Suprapubic skin (tissue), 4 donors: ENCODE results near the gene VRTN. TPM values are rescaled to one million over a fixed set of nuclear protein-coding genes. Genes with fewer than 3 reads are reported as not detected.
A peak's percentile ranks its signal among the peaks of the same experiment; 100 is the strongest.

Experiments
- DNase-seq, 2 donors: peaks; one replicate each; pipeline ENCODE4 v3.0.0-alpha.2; 2019; ENCODE audit warnings: low spot score in 2 of 2
- H3K27ac ChIP-seq: fragments of 200-600 bp; sonication (generic); one replicate; pipeline ENCODE4 v1.5.1; 2019
- H3K27me3 ChIP-seq: fragments of 200-600 bp; sonication (generic); one replicate; pipeline ENCODE4 v1.5.1; 2019
- H3K36me3 ChIP-seq: fragments of 200-600 bp; sonication (generic); one replicate; pipeline ENCODE4 v1.5.1; 2019
- H3K4me1 ChIP-seq: fragments of 200-600 bp; sonication (generic); one replicate; pipeline ENCODE4 v1.5.1; 2019
- H3K4me3 ChIP-seq: fragments of 200-600 bp; sonication (generic); one replicate; pipeline ENCODE4 v1.5.1; 2019; ENCODE audit warnings: mild to moderate bottlenecking
- H3K9me3 ChIP-seq: fragments of 200-600 bp; sonication (generic); one replicate; pipeline ENCODE4 v1.5.1; 2019
- CTCF ChIP-seq, 2 donors: fragments of 200-600 bp in 1 of 2; fragments of 450-650 bp in 1 of 2; sonication (generic) in 1 of 2; IDR thresholded peaks; one replicate each; pipeline ENCODE4 v1.5.1; 2016 to 2019; ENCODE audit warnings: antibody characterized with exemption in 2 of 2, mild to moderate bottlenecking in 1 of 2, moderate library complexity in 1 of 2
- EP300 ChIP-seq: sonication (generic); formaldehyde crosslinking; IDR thresholded peaks from one replicate; pipeline ENCODE4 v1.6.1; 2017; ENCODE audit warnings: antibody characterized with exemption
- POLR2A ChIP-seq, 2 donors: fragments of 450-650 bp; IDR thresholded peaks; one replicate each; pipeline ENCODE4 v1.6.1; 2017; ENCODE audit warnings: antibody characterized with exemption in 2 of 2, mild to moderate bottlenecking in 2 of 2, moderate library complexity in 2 of 2
- POLR2AphosphoS5 ChIP-seq, 3 donors: sonication (generic); formaldehyde crosslinking; IDR thresholded peaks; one replicate each; pipeline ENCODE4 v1.6.1; 2017; ENCODE audit warnings: antibody characterized with exemption in 3 of 3
- WGBS: methylation state at CpG from one replicate; pipeline ENCODE4 v1.1.5; 2018; 5-methylcytosine and 5-hydroxymethylcytosine counted together
- total RNA-seq, 4 donors: library from RNA; depleted of rRNA; stranded (reverse); fragments of >200 nt; gene quantifications; one replicate each; pipeline ENCODE4 v1.1.0, GENCODE V29; 2016

Gene VRTN
- total RNA-seq, 4 donors from 2014 or later = 0.17 to 0.21 TPM; not detected in 2

- no peaks in the 10 kb centered on the region for H3K9me3 ChIP-seq
- H3K27me3 ChIP-seq = no peaks in the 10 kb centered on the region
- H3K4me1 ChIP-seq = peaks cover 33% of the 10 kb centered on the region
- H3K36me3 ChIP-seq = peaks cover 10% of the 10 kb centered on the region
- 12% methylated on average over 43 of the region's 61 CpGs for WGBS
- TF ChIP-seq CTCF (IDR thresholded peaks at IDR 0.05) = peak in 1 of 2 donors; percentile 41
- peak in 1 of 3 donors; percentile 4 for TF ChIP-seq POLR2AphosphoS5 (IDR thresholded peaks at IDR 0.05)
- no peak for TF ChIP-seq EP300
- TF ChIP-seq POLR2A (IDR thresholded peaks at IDR 0.05) = peak; percentile 34 to 68
- peak within 1 kb of the TSS; percentile 59 for H3K4me3 ChIP-seq
- H3K27ac ChIP-seq = peak within 1 kb of the TSS; percentile 83
- peak; percentile 96 to 98 for DNase-seq
Observed at GRCh38 chr14:74302634-74303569, 45.4 kb upstream of the VRTN start, which contains the start of gene ABCD4. ABCD4 (minus strand) TSS chr14:74302934; CDS start chr14:74302912, 22 bp downstream.

- TF ChIP-seq CTCF (IDR thresholded peaks at IDR 0.05) (no peak), POLR2A (IDR thresholded peaks at IDR 0.05) (no peak), POLR2AphosphoS5 (IDR thresholded peaks at IDR 0.05) (no peak), EP300 (no peak)
- no peak for DNase-seq
- Histone ChIP-seq H3K4me3 (no peak overlapping the region), H3K9me3 (no peaks in the 10 kb centered on the region), H3K27me3 (no peaks in the 10 kb centered on the region), H3K27ac (no peak overlapping the region), H3K4me1 (no peaks in the 10 kb centered on the region), H3K36me3 (no peaks in the 10 kb centered on the region)
- WGBS = 90% methylated on average over 5 of the region's 5 CpGs
Observed at GRCh38 chr14:74308695-74309094, 39.6 kb upstream of the VRTN start.

- no peaks in the 10 kb centered on the region for H3K9me3 ChIP-seq
- H3K4me1 ChIP-seq = no peaks in the 10 kb centered on the region
- H3K27ac ChIP-seq = no peak overlapping the region
- no peaks in the 10 kb centered on the region for H3K36me3 ChIP-seq
- TF ChIP-seq CTCF (IDR thresholded peaks at IDR 0.05) (no peak), POLR2A (IDR thresholded peaks at IDR 0.05) (no peak), POLR2AphosphoS5 (IDR thresholded peaks at IDR 0.05) (no peak), EP300 (no peak)
- no peaks in the 10 kb centered on the region for H3K27me3 ChIP-seq
- DNase-seq = no peak
- WGBS = 86% methylated on average over 8 of the region's 8 CpGs
- H3K4me3 ChIP-seq = no peak overlapping the region
Observed at GRCh38 chr14:74309125-74310022, 38.9 kb upstream of the VRTN start.

- no peak for DNase-seq
- H3K4me3 ChIP-seq = no peak overlapping the region
- H3K4me1 ChIP-seq = no peaks in the 10 kb centered on the region
- TF ChIP-seq POLR2AphosphoS5 (IDR thresholded peaks at IDR 0.05) = no peak
- H3K36me3 ChIP-seq = no peaks in the 10 kb centered on the region
- H3K27ac ChIP-seq = no peak overlapping the region
- no peaks in the 10 kb centered on the region for H3K9me3 ChIP-seq
- WGBS = 85% methylated on average over 2 of the region's 2 CpGs
- no peaks in the 10 kb centered on the region for H3K27me3 ChIP-seq
Observed at GRCh38 chr14:74312161-74312560, 36.1 kb upstream of the VRTN start.

GRCh38 chr14:74313601-74314000 is 34.7 kb upstream of the VRTN start:
- Histone ChIP-seq H3K36me3 (no peaks in the 10 kb centered on the region), H3K27ac (no peak overlapping the region), H3K9me3 (no peaks in the 10 kb centered on the region), H3K27me3 (no peaks in the 10 kb centered on the region), H3K4me3 (no peak overlapping the region), H3K4me1 (no peaks in the 10 kb centered on the region)
- WGBS = 44% methylated on average over 5 of the region's 5 CpGs
- no peak for DNase-seq
- TF ChIP-seq EP300 (no peak), CTCF (IDR thresholded peaks at IDR 0.05) (no peak), POLR2A (IDR thresholded peaks at IDR 0.05) (no peak), POLR2AphosphoS5 (IDR thresholded peaks at IDR 0.05) (no peak)
